Psoas muscle (tissue), 8 donors: ENCODE measurements around the gene BICRAL. TPM values are rescaled to one million over a fixed set of nuclear protein-coding genes. Genes with fewer than 3 reads are reported as not detected.
"Not testable (repeated sequence)": the region's sequence is repeated elsewhere in the genome, so short reads cannot be mapped to it uniquely, and the experiment has no call there.

Source experiments
- ATAC-seq, 4 donors: fragments of 200-7000 bp; cut with Tn5 transposase; one replicate each; pipeline ENCODE4 v1.9.1; 2020; ENCODE audit warnings: moderate library complexity in 3 of 4, mild to moderate bottlenecking in 2 of 4
- DNase-seq, 2 donors: peaks; one replicate each; pipeline ENCODE4 v3.0.0-alpha.2; 2020
- H3K27ac ChIP-seq: fragments of 200-600 bp; one replicate; pipeline ENCODE4 v1.8.0; 2022
- H3K27me3 ChIP-seq, 3 donors: fragments of 200-600 bp in 1 of 3; one replicate each; pipeline versions ENCODE4 v1.6.1 to v1.8.0; 2013 to 2022; ENCODE audit warnings: low read length in 2 of 3, mild to moderate bottlenecking in 2 of 3, moderate library complexity in 1 of 3; ENCODE audit not compliant: insufficient read depth in 3 of 3
- H3K36me3 ChIP-seq, 2 donors: fragments of 200-600 bp in 1 of 2; one replicate each; pipeline versions ENCODE4 v1.6.1 to v1.8.0; 2013 to 2022; ENCODE audit warnings: low read depth in 1 of 2, mild to moderate bottlenecking in 1 of 2, moderate library complexity in 1 of 2; ENCODE audit not compliant: insufficient read depth in 1 of 2
- H3K4me1 ChIP-seq: fragments of 200-600 bp; one replicate; pipeline ENCODE4 v1.8.0; 2022
- H3K4me3 ChIP-seq: fragments of 200-600 bp; one replicate; pipeline ENCODE4 v1.8.0; 2022; ENCODE audit warnings: mild to moderate bottlenecking
- H3K9me3 ChIP-seq: fragments of 200-600 bp; one replicate; pipeline ENCODE4 v1.8.0; 2022
- WGBS, 3 donors: extraction: QIAGEN DNeasy Blood & Tissue Kit; methylation state at CpG; one replicate each; pipeline versions ENCODE4 v1.1.6 to v1.1.7; 2013; 5-methylcytosine and 5-hydroxymethylcytosine counted together
- intact Hi-C, 2 donors: fragments of 100-400 bp; cut with DNase I; formaldehyde crosslinking; loops; one replicate each; pipeline versions ENCODE4 v1.11.0 to v1.14.2; 2022
- polyA plus RNA-seq, 3 donors: library from polyadenylated mRNA; stranded (reverse); fragments of 200-250 nt; gene quantifications; one replicate each; pipeline ENCODE4 v1.2.3, GENCODE V29; 2013
- total RNA-seq, 4 donors: library from RNA; stranded (reverse); fragmentation: NEBNext Ultra II Directional in 2 of 4; extraction: Animal tissue kit (Norgen Biotek cat#: 25700) in 2 of 4; gene quantifications; one replicate each; pipeline versions ENCODE4 v1.2.1 to v1.2.4, GENCODE V29; 2021 to 2023
- TF ChIP-seq, protein P1 (sequence below): fragments of 200-600 bp; IDR thresholded peaks from one replicate; pipeline ENCODE4 v1.8.0; 2022; ENCODE audit warnings: antibody characterized with exemption
- donor health status: healthy with polysubstance abuse.
- donor health status: DM: no; HTN: no; CAD: no; lungs with moderate emphysema.
- donor health status: Bipolar disorder and iron deficiency.
- donor health status: healthy.
- donor health status: DM: yes; HTN: yes; CAD: no.
- donor health status: DM: no; HTN: no; CAD: no.
- donor health status: DM: no; HTN: no; CAD: no.
- donor health status: DM: yes; HTN: yes; CAD: no.

BICRAL gene
- total and polyA plus RNA-seq, 7 donors, result 2.8 to 12.2 (median 6.2) TPM

DNA sequence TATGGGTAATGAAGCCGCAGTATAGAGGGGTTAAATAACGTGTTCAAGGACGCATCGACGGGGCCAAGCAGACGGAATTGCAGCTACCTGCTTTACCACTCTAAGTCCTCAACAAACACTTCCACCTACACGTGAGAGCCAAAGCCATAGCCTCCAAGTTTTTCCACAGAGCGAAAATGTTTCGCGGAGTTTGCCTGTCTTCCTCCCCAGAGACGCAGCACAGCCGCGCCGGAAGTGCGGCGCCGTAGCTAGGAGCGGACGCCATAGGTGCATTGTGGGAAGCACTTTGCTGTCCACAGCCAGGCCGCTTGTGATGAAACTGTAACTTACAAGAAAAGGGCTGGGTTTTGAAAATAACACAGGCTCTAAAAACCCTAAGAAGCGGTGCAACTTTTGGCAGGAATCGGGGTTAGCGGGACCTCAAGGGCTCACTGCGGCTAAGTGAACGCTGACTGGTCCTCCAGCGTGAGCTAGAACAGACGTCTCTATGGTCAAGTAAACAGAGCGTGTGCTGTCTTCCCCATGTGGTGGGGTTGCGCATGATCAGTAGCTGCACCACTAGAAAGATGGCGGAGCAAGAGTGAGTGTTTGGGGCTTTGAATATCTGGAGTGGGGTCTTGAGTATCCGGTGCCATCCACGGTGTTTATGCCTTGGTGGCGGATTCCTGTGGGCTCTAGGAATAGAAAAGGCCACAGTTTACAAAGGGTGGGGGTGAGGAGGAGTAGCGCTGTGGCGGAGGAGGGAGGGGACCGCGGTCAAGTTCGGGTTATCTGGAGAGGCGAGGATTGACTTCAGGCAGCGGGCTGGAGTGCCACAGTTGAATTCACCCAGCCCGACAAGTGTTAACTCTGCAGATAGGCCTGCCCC lies 97.8 kb downstream of the BICRAL start, which contains the start of gene RPL7L1:
RPL7L1 (plus strand) TSS at position 245 of the 868 bp plus-strand sequence; CDS start at position 540, 295 bp downstream.
- Histone ChIP-seq H3K36me3 (peaks cover 7 to 37% of the 10 kb centered on the region in 2 donors), H3K9me3 (no peaks in the 10 kb centered on the region), H3K4me3 (peak within 1 kb of the TSS; percentile 74), H3K27me3 (no peaks in the 10 kb centered on the region), H3K4me1 (peaks cover 31% of the 10 kb centered on the region), H3K27ac (peak within 1 kb of the TSS; percentile 96)
- TF ChIP-seq, protein P1, sequence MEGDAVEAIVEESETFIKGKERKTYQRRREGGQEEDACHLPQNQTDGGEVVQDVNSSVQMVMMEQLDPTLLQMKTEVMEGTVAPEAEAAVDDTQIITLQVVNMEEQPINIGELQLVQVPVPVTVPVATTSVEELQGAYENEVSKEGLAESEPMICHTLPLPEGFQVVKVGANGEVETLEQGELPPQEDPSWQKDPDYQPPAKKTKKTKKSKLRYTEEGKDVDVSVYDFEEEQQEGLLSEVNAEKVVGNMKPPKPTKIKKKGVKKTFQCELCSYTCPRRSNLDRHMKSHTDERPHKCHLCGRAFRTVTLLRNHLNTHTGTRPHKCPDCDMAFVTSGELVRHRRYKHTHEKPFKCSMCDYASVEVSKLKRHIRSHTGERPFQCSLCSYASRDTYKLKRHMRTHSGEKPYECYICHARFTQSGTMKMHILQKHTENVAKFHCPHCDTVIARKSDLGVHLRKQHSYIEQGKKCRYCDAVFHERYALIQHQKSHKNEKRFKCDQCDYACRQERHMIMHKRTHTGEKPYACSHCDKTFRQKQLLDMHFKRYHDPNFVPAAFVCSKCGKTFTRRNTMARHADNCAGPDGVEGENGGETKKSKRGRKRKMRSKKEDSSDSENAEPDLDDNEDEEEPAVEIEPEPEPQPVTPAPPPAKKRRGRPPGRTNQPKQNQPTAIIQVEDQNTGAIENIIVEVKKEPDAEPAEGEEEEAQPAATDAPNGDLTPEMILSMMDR, result peak; percentile 12
- peak; percentile 80 to 90 for DNase-seq
- WGBS, 3 donors, result 0 to 1% (median 0%) methylated on average over 41 of the region's 41 CpGs
- intact Hi-C loops, result loop anchor here (2.0 to 10.0 kb wide), 5 partner anchors 97 to 217 kb away; partner anchors contain the start of genes BICRAL (in 1 of the 2), PRPH2 (in 1 of the 2) and TBCC (in 1 of the 2)
- ATAC-seq, result peak; percentile 94 to 95 (median 95)

DNA sequence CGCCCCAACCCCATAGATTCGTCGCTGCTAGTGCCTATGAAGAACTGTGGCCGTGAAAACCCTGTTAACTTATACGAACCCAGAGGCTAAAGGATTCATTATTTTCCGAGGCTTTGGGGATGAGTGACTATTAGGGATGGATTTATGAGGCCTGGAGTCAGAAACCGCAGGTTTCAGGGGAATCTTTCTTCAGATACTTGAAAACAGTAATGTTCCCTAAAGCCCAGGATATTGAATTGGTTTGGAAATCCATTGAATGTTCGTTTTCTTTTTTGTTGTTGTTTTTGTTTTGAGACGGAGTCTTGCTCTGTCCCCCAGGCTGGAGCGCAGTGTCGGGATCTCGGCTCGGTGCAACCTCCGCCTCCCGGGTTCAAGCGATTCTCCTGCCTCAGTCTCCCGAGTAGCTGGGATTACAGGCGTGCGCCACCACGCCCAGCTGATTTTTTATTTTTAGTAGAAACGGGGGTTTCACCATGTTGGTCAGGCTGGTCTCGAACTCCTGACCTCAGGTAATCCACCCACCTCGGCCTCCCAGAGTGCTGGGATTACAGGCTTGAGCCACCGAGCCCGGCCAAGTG lies 98.5 kb downstream of the BICRAL start:
- 7 to 9% (median 8%) methylated on average over 25 of the region's 25 CpGs for WGBS, 3 donors
- H3K4me1 ChIP-seq, result peaks cover 31% of the 10 kb centered on the region
- peak overlapping the region; percentile 74 for H3K4me3 ChIP-seq
- H3K9me3 ChIP-seq, DNase-seq, H3K27me3 ChIP-seq, intact Hi-C loops, ATAC-seq: not testable (repeated sequence)
- H3K27ac ChIP-seq, result peak overlapping the region; percentile 96
- H3K36me3 ChIP-seq, result peaks cover 7 to 45% of the 10 kb centered on the region in 2 donors

DNA sequence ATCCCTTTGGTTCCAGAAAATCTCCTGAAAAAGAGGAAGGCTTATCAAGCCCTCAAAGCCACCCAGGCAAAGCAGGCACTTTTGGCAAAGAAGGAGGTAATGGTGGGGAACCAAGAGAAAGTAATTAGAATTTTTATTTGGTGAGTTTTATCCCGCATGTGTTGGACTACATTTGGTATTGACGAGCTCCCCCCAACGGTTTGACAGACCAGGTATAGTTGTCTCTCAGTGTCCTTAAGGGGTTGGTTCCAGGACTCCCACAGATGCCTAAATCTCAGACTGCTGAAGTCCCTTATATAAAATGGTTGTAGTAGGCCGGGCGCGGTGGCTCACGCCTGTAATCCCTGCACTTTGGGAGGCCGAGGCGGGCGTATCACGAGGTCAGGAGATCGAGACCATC lies 99.0 kb downstream of the BICRAL start:
- WGBS, 3 donors, result 83 to 88% (median 84%) methylated on average over 12 of the region's 12 CpGs
- ATAC-seq, result not testable (repeated sequence)

DNA sequence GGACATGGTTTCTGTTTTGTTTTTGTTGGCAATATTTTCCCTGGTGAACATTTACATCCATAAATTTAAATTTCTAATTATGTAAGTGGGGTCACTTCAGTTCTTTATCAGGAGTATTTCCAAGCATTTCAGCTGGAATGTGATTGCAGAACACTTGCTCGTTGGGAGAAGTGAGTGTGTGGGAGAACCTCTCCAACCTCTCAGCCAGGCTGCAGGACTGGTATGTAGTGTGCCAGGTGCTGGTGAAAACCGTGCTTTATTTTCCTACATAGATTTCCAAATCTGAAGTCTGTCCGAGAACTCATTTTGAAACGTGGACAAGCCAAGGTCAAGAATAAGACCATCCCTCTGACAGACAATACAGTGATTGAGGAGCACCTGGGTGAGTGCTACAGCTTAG lies 103.8 kb downstream of the BICRAL start:
- H3K27ac ChIP-seq, result no peak overlapping the region
- no peaks in the 10 kb centered on the region for H3K9me3 ChIP-seq
- DNase-seq, result no peak
- H3K4me3 ChIP-seq, result no peak overlapping the region
- peaks cover 37% of the 10 kb centered on the region for H3K4me1 ChIP-seq
- H3K36me3 ChIP-seq, result peaks cover 15 to 79% of the 10 kb centered on the region in 2 donors
- TF ChIP-seq, protein P1, result no peak
- no peaks in the 10 kb centered on the region for H3K27me3 ChIP-seq
- ATAC-seq, result no peak
- WGBS, 3 donors, result 58 to 72% (median 61%) methylated on average over 4 of the region's 4 CpGs
- intact Hi-C loops, result no loop called here

More for the DNA sequence above, 99.0 kb downstream of the BICRAL start:
- Histone ChIP-seq H3K4me3 (peak overlapping the region; percentile 74), H3K36me3 (peaks cover 12 to 50% of the 10 kb centered on the region in 2 donors), H3K27ac (peak overlapping the region; percentile 96), H3K4me1 (peaks cover 31% of the 10 kb centered on the region)
- H3K27me3 ChIP-seq, intact Hi-C loops, DNase-seq, H3K9me3 ChIP-seq: not testable (repeated sequence)

DNA sequence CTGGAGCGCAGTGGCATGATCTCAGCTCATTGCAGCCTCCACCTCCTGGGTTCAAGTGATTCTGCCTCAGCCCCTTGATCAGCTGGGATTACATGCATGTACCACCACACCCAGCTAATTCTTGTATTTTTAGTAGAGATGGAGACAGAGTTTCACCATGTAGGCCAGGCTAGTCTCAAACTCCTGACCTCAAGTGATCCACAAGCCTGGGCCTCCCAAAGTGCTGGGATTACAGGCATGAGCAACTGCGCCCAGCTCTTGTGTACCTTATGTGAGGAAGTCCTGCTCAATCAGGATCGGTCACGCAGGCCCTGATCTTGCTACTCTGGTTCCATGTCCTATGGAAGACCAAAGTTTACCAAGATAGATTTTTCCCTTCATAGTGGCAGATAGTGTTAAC lies 106.3 kb downstream of the BICRAL start:
- H3K4me1 ChIP-seq, result peaks cover 21% of the 10 kb centered on the region
- peaks cover 15 to 56% of the 10 kb centered on the region in 2 donors for H3K36me3 ChIP-seq
- H3K27me3 ChIP-seq, H3K9me3 ChIP-seq, H3K4me3 ChIP-seq, ATAC-seq, H3K27ac ChIP-seq, DNase-seq, intact Hi-C loops: not testable (repeated sequence)
- 74 to 100% (median 93%) methylated on average over 4 of the region's 4 CpGs for WGBS, 3 donors

DNA sequence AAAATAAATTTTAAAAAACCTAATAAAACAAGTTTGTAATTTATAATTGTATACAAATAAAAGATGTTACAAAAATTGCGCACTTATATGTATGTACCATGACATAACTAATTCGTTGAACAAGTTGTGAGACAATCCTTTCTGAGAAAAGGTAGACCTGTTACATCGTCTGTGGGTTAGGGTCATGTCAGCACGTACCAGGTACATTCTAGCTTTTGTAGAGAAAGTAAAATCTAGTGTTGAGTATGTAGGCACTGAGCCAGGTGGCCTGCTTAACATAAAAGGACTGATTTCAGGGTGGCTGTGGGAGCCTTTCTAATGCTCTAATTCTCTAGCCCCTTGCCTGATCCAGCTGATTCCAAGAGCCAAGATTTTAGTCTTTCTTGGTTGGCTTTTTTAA lies 108.0 kb downstream of the BICRAL start:
- ATAC-seq (no peak), DNase-seq (no peak)
- intact Hi-C loops, result loop anchor here in 1 of 2 donors (10.0 kb wide), 1 partner anchor 625 kb away; the partner anchor contains the start of genes LRRC73, POLR1C and YIPF3
- Histone ChIP-seq H3K4me3 (peak overlapping the region; percentile 82), H3K9me3 (no peaks in the 10 kb centered on the region), H3K4me1 (peaks cover 20% of the 10 kb centered on the region), H3K27ac (peak overlapping the region; percentile 97), H3K27me3 (no peaks in the 10 kb centered on the region), H3K36me3 (peaks cover 8 to 40% of the 10 kb centered on the region in 2 donors)
- TF ChIP-seq, protein P1, result no peak
- WGBS, 3 donors, result 49 to 55% (median 51%) methylated on average over 4 of the region's 4 CpGs
